GM19240 (cell line): ENCODE data around the gene SULT1B1.

Source experiments
- DNase-seq: peaks from one replicate; pipeline ENCODE4 v3.0.0; 2011; ENCODE audit warnings: low spot score; ENCODE audit not compliant: insufficient read length

Gene SULT1B1

DNA sequence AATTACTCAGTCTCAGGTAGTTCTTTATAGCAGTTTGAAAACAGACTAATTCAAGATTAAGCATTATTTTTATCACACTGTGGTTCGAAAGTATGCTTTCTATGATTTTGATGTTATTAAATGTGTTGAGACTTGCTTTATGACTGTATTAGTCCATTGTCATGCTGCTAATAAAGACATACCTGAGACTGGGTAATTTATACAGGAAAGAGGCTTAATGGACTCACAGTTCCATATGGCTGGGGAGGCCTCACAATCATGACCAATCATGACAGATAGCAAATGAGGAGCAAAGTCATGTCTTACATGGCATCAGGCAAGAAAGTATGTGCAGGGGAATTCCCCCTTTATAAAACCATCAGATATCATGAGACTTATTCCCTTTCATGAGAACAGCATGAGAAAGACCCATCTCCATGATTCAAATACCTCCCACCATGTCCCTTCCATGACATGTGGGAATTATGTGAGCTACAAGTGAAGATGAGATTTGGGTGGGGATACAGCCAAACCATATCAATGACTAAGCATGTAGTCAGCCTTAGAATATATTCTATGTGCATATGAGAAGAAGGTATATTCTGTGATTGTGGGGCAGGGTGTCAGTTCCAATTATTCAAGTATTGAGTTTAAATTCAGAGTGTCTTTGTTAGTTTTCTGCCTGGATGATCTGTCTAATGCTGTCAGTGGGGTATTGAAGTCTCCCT is 62.7 kb downstream of the SULT1B1 start:
- no peak for DNase-seq

DNA sequence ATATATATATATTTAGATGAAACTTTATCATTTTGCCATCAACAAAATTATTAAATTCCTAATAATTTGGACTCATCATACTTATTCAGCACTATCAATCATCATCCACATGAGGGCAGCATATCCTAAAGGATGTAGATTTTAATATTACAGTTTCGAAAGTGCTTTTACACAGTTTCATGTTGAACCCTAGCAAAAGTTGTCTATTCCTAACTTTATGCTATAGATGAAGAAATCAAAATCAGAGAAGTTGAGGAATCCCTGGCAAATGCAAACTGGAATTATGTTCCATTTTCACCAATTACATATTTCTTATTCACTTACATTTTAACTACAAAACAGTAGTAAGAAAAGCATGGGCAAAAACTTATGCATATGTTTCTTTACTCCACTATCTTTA is 70.8 kb downstream of the SULT1B1 start:
- no peak for DNase-seq

DNA sequence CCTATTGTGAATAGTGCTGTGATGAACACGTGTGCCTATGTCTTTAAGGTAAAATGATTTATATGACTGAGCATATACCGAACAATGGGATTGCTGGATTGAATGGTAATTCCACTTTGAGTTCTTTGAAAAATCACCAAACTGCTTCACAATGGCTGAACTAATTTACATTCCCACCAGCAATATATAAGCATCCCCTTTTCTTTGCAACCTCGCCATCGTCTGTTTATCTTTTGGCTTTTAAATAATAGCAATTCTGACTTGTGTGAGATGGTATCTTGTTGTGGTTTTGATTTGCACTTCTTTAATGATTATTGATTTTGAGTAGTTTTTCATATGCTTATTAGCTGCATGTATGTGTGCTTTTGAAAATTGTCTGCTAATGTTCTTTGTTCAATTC is 75.6 kb downstream of the SULT1B1 start:
- no peak for DNase-seq
